ENCODE measurements around the gene NECTIN3.

Gene NECTIN3

DNA sequence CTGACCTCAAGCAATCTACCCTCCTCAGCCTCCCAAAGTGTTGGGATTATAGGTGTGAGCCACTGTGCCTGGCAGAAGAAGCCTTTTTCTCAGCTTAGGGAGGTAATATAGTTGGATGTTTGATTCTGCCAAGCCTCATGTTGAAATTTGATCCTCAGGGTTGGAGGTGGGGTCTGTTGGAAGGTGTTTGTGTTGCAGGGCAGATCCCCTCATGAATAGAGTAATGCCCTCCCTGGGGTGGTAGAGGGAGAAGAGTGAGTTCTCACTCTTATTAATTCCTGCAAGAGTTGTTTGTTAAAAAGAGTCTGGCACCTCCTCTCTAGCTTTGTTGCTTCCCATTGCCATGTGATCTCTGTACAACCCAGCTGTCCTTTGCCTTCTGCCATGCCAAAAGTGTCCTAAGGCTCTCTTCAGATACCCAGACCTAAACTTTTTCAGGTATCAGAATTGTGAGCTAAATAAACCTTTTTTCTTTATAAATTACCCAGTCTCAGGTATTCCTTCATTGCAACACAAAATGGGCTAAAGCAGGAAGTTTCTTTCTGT lies 16.4 kb downstream of the NECTIN3 start:
- DNase-seq, result no peak

DNA sequence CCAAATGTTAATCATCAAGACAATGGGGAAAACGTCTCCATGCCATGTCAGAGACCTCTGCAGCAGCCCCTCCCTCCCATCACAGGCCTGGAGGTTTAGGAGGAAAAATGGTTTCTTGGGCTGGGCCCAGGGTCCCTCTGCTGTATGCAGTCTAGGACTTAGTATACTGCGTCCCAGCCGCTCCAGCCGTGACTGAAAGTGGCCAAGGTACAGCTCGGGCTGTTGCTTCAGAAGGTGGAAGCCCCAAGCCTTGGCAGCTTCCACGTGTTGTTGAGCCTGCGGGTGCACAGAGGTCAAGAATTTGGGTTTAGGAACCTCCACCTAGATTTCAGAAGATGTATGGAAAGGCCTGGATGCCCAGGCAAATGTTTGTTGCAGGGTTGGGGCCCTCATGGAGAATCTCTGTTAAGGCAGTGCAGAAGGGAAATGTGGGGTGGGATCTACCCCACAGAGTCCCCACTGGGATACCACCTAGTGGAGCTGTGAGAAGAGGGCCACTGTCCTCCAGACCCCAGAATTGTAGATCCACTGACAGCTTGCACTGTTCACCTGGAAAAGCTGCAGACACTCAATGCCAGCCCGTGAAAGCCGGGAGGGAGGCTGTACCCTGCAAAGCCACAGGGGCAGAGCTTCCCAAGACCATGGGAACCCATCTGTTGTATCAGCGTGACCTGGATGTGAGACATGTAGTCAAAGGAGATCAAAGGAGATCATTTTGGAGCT lies 25.0 kb downstream of the NECTIN3 start:
- no peak for DNase-seq

DNA sequence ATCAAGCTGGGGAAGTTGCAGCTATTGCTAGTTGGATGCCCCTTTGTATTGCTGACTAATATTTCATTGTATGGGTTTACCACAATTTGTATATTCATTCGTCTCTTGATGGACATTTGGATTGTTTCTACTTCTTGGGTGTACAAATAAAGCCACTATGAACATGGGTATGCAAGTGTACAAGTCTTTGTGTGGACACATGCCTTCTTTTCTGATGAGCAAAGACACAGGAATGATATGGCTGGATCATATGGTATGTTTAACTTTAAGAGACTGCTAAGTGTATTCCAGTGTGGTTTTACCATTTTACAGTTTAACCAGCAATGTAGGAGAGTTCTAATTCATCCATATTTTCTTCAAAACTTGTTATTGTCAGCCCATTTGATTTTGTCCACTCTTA lies 32.2 kb downstream of the NECTIN3 start:
- no peak for DNase-seq

DNA sequence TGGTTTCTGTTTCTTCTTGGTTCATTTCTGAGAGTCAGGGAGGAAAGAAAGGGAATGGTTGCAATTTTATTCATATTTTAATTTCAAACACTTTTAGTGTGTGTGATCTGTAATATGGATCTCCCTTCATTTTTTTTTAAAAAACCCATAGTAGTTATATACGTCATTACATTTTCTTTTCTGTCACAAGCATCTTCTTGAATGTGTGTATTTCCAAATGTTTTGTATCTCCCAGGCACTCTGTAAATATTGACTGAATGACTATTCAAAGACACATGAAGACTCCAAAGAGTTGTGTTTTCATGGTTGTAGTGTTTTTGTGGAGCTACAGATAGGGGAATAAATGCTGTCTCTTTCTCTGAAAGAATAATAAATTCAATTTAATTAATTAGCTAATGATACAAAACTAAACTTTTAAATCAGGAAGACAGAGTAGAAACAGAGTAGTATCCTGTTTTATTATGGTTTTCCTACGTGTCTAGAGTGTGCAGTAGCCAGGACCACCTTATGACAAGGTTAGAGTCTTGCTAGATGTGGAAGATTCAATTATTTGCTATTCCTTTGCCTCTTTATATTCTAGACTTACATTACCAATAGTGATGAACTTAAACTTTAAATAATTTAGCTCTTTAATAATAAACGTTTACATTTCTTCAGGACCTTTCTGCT lies 35.5 kb downstream of the NECTIN3 start:
- DNase-seq, result no peak

DNA sequence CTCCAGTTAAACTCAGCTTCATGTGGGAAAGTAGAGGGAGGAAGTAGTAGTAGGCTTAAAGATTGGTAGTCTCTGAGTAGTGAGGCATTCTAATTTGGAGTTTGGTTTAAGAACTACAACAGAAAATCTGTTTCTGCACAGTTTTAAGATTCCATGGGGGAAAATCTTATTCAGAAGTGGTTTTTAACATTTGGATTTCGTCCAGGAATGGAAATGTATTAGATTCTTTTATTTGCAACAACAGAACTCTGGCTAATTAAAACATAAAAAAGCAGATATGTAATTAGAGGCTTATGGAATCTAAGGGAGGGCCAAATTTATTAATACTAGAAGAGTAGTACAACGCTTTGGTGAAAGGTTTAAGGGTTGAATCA lies 36.0 kb downstream of the NECTIN3 start:
- no peak for DNase-seq

DNA sequence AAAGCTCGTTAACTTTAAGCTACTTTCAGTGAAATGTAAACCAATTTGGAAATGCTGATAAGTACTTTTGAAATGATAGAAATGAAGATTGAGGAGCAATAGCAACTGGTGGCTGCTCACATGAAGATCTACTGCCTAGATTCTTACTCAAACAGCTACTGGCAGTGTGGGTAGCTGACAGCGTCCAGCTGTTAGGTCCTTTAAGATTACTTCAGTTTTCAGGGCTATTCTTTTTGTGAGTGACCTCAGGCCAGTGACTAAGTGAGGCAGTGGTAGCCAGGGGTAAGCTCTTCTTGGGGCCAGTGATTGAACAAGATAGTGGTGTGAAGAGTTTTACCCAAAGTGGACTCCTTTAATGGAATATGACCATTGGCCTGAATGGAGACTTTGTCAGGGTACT lies 41.3 kb downstream of the NECTIN3 start:
- DNase-seq, result no peak

DNA sequence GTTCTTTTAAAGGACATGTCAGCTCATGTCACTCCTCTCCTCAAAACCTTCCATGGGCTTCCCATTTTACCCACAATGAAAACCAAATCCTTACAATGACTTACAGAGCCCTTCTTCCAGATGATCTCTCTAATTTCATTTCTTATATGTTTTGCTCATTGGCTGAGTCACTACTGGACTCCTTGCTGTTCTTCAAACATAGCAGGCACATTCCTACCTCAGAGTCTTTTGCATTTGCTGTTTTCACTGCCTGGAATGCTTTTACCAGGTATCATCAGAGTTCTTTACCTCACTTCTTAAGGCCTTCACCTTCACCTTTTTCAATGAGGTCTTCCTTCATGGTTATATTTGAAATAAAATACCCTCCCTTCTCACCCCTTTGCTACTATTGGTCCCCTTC lies 57.3 kb downstream of the NECTIN3 start:
- DNase-seq, result no peak

DNA sequence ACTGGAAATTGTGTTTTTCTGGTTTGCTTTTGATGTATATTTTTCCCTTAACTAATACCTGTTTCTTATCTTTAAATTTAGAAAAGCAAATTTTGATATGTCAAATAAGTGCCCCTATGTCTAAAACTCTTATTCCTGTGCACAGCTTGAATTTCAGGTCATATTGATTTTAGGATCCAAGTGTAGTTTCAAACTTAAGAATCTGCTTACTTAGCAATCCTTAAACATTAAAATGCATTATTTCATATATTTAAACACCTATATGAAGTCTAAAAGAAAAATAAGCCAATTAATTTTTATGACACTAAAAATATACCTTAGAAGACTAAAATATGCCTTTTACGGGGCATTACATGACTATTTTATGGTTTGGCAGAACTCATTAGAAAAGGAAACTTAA lies 59.2 kb downstream of the NECTIN3 start:
- DNase-seq, result no peak

DNA sequence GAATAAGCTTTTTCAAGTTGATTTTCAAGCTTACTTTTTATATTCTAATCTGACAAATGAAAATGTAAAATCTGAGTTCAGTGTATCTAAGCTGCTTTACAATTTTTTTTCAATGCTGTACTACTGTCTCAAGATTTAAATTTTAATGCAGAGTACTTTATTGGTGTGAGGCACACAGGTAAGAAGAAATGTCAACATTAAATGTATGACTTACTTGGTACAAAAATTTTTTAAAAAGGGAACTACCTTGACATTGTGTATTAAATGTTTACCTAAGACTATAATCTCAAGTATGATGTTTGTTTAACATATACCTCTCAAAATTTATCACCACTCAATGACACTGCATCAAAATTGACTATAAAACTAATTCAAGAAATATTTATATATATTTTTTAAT lies 62.7 kb downstream of the NECTIN3 start:
- no peak for DNase-seq

DNA sequence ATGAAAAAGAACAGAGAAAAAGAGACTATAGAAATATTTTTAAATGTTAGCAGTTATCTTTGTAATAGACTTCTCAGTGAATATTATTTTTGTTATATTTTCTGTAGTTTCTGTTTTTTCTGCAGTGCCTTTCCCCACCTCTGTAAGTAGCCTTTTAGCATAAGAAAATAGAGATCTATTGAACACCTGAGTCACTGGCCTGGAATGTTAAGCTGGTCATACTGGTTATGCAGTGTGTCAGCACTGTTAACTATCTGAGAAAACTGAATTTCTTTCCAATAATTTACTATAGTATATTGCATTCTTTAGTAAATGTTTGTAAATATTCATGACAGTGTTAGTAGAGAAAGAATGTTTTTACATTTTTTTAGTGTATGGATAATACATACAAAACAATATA lies 79.8 kb downstream of the NECTIN3 start:
- no peak for DNase-seq

DNA sequence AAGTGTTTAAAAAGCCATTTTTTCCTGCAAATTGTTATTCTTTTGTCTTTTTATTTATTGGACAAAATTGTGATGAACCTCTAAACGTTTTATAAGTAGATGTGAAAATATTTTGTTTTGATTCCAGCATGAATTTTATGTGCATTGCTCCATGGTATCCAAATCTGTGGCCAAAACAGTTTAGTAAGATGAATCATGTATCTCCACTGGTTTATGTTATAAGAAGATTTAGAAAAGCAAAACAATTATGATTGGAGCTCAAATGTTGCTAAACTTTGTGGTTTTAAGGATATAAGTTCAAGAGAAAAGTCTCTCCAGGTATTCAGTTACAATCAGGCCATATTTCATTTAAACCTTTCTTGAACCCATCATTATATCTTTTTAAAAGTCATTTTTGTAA lies 80.9 kb downstream of the NECTIN3 start:
- DNase-seq, result no peak

DNA sequence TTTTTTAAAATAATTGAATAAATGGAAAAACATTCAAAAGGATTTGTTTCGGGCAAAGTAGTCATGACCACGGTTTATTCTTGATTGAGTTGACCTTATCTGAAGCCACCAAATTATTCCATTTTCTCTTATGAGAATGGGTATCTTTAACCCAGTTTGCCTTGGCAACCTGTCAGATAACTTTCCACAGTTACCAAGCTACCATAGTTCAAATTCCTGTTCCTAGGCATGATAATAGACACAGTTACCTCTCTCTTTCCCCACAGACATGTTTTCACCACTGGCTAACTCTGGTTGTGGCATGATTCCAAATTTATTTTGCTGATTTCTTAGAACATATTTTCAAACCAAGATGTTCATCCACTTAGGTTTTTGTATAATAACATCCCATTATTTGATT lies 84.9 kb downstream of the NECTIN3 start:
- no peak for DNase-seq

DNA sequence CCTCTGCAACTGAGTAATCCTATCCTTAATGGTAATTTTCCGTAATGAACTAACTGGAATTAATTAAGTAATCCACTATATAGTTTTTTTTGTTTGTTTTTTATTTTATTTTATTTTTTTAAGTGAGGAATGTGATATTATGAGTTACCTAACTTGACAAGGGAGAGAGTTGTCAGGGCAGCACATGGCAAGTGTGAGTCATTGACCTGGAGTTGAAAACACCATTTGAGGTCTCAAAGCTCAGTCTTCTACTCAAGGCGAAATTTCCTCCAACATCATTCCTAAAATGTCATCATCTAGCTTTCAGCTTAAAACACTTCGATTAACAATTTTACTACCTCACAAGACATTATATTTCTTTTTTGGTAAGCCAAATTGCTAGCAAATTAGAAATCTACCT lies 87.8 kb downstream of the NECTIN3 start:
- no peak for DNase-seq

DNA sequence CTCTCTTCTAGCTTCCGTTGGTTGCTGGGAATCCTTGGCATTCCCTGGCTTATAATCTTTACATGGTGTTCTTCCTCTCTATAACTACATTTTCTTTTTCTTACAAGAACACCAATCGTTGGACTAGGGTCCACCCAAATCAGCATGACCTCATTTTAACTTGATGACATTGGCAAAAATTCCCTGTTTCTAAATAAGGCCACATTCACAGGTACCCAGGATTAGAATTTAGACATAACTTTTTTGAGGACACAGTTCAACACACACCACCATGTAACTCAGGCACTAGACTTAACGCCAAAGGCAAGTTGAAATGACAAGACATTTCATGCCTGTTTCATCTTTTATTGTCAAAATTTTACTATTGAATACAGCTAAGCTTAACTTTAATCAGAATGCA lies 93.0 kb downstream of the NECTIN3 start:
- no peak for DNase-seq

DNA sequence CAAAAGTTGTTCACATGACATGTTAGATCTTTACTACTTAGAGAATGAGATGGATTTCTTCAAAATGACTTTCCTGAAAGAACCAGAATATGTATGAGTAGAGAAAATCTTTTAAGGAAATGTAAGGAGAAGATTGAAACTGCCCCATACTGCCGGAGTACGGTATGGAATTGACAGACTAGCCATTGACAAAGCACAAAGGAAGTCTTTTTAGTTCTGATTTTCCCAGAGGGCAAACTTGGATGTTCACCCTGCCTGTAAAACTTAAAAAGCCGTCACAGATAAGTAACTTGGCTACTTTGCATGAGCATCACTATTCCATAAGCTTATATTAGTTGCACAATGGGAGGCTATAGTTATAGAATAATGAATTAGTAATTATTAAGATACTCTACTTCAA lies 93.8 kb downstream of the NECTIN3 start:
- no peak for DNase-seq

DNA sequence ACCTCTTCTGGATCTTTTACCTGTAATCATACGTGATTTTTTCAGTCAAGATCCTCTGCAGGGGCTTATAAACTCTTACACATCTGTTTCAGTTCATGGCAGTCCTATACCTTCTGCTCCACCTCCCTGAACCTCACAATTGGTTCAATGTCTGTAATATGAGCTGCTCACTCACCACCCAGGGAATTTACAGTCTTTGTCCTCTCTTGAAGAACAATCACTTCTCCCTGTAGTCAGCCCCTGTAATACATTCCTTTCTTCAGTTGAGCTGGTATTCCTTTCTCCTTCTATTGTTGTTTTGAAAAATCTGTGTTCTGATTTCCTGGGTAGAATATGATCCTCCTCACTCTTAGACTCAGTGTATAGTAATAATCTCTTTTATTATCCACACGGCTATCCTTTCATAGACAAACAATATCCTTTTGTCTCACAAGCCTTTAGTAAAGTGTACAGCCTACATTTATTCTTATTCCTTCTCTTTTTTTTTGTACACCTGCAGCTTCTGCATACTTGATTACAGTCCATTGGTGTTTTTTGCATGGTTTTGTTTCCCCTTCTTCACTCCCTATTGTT lies 101.8 kb downstream of the NECTIN3 start:
- peak; percentile 18 for DNase-seq

DNA sequence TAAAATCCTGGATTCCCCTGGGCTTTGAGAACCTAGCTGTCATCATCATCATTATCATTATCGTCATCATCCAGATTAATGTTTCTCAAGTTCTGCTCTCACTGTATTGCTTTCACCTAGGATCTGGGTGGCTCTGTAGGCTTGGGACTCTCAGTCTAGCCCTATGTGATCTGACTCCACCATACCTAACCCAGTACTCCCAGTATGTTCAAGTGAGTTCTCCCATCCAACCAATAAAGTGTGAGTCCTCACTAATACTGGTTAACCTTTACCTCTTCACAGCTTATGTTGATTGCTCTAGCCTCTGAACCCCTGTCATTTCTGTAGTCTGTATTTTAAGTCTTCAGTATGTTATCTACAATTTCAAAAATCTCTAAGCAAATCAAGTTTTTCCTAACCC lies 102.3 kb downstream of the NECTIN3 start:
- no peak for DNase-seq

DNA sequence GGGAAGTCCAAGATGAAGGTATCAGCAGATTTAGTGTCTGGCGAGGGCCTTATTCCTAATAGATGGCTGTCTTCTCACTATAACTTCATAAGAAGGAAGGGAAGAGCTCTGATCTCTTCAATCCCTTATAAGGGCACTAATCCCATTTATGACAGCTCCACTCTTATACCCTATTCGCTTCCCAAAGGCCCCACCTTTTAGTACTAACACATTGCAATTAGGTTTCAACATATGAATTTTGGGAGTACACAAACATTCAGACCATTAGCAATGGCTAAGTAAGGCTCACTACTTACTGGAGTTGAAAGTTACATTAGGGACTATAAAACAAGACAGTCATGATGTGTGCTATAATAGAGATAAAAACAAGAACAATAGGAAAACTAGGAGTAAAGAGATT lies 118.9 kb downstream of the NECTIN3 start:
- no peak for DNase-seq

DNA sequence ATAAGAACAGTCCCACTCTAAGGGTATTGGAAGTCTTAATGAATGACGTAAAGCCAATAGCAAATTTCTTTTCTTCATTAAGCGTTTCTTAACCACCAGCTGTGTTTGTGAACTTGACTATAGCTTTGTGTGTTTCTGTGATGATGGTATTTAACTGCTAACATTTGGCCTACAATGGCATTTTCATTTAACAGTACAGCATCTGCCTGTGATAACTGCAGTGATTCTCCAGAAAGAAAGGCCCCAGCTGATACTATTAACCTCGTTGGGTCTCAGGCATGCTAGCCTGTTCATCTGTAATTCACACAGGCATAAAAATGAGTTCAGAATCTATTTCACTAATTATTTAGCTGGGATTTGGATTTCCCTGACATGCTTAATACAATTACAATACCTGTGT lies 121.9 kb downstream of the NECTIN3 start:
- no peak for DNase-seq

DNA sequence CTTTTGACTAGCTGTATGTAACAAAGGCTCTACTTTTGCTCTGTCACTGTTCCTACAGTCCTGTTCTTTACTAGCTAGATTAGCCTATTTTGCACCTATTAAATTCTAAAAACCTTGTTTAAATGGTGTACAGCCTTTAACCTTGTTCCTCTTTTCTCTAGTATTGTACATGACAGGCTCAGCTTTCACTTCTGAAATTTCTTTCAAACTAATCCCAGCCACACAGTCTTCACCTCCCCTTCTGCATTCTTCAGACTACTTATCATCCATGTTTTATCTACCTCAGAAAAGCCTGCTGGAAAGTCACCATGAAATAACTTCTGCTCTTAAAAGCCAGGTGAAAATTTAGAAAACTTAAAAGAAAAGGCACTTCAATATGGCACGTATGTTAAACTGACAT lies 122.4 kb downstream of the NECTIN3 start:
- no peak for DNase-seq

DNA sequence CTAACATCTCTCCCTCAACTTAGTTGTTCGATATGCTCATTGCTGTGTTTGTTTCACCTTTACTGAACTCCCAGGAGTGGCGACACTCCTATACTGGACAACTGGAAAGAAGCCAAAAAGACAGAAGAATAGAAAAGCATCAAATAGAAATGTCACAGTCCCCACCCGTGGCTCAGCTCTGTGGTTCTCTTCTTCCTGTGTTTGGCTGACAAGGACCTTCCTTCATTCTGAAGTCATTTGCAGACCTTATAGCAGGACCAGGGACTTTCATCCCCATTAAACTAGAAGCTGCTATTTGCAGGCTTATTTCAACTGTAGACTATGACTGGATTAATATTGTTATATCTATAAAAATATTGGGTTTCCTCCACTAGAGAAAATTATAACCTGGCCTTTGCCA lies 125.9 kb downstream of the NECTIN3 start:
- DNase-seq, result no peak

DNA sequence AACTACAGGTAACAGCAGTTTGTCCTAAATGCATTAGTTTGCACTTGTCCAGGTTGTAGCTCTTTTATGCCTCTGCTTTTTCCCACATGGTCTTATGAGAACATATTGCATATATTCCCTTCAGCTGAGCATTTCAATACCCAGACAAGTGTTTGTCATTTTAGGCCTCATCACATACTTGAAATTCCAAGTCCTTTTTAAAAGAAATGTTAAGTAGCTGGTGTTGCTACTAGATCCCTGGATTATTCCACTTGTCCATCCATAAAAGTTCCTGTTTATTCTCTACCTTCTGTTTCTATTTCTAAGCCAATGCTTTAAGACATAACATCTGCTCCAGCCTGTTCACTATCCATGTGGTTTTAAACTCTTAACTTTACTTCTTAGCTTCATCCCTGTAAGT lies 128.4 kb downstream of the NECTIN3 start:
- DNase-seq, result peak; percentile 100

DNA sequence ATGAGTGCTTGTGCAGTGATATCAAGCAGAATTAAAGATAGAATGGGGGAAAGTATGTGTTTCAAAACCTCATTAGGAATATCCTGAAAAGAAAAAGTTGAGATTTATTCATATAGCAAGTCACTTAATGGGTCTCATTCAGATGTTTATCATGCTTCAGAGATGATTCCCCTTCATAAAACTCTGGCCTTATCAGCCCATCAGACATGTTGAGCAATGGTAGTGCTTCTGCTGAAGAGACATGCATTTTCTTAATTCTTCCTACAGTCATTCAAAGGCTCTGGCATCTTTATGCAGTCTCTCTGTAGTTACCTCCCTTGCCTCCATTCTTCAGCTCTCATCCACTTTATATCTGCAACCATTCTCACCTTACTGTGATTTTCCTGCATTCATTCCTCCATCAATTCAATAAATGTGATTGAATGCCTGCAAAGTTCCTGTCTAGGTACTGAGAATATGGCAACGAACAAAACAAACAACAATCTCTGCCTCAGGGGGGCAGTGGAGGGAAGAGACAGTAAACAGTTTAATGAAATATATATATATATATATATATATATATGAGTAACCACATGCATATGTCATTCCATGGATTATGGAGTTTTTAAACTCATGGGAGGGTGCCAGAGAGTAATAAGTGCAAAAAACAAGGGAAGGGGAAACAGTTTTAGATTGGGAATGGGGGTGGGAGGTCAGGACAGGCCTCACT lies 138.5 kb downstream of the NECTIN3 start:
- DNase-seq, result no peak

All from NCI-H524 treated with DMSO at 0.1 percent for 48 hours (cell line).